T-helper 2 cell (primary cell): ENCODE data around the gene ANKRD39.
"Not testable (repeated sequence)": the region's sequence is repeated elsewhere in the genome, so short reads cannot be mapped to it uniquely, and the experiment has no call there.

Experiments
- DNase-seq, 5 experiments: peaks; one replicate each; pipeline versions ENCODE4 v3.0.0 to v3.0.0-alpha.2; 2012 to 2022

Gene ANKRD39

DNA sequence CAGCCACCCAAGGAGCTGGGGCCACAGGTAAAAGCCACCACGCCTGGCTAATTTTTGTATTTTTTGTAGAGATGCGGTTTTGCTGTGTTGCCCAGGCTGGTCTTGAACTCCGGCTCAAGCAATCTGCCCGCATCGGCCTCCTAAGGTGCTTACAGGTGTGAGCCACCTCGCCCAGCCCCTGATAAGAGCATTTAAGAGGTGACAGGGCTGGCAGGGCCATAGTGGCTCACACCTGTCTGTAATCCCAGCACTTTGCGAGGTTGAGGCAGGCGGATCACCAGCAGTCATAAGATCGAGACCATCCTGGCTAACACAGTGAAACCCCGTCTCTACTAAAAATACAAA is 50.7 kb downstream of the ANKRD39 start:
- no peak for DNase-seq

DNA sequence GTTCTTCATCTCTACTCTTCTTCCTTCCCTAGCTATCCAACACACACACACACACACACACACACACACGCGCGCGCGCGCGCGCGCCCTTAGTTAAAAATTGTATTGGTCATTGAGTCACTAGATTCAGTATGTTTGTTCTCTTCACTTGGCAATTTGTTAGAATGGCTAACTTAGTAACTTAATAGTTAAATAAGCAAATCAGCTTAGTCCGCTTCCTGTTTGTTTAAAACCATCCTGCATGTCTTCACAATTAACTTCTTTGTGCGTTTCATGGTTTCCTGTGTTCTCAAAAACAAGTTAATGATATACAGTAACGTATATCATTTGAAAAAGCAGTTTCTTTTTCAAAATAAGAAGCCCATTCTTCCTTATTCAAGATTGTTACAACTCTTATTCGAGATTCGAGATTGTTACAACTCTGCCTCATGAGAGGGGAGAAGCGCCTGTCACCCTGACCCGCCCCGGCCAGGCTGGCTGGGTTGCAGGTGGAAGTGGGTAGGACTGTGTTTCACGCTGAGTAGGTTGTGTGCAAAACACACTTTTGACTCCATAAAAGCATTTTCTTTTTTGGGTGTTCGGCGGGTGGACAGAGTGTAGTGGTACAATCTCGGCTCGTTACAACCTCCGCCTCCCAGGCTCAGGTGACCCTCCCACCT is 51.2 kb downstream of the ANKRD39 start:
- DNase-seq, result peak in 2 of 5 experiments; percentile 73 to 76

DNA sequence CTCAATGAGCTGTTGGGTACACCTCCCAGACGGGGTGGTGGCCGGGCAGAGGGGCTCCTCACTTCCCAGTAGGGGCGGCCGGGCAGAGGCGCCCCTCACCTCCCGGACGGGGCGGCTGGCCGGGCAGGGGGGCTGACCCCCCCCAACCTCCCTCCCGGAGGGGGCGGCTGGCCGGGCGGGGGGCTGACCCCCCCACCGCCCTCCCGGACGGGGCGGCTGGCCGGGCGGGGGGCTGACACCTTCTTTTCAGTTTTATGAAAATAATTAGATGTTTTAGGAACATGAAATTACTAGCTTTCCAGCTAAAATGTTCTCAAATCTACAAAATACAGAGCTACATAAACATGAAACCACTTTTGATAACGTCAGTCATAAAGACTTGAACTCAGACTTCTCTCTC is 51.9 kb downstream of the ANKRD39 start:
- not testable (repeated sequence) for DNase-seq

DNA sequence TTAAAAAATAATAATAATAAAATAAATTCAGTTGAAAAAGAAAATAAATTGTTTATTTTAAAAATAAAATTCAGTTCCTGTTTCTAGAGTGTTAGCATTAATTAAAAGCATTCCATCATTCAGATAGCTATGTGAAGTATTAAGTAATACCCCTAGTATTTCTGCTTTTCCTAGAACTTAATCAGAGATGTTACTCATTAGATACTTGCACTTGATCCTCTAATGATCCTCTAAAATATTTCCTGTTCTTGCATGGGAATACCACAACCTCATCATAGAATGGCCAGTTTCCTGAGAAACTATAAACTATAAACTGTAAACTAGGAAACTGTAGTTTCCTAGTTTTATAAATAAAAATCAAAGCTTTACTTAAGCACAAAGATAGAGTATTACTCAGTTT is 52.8 kb downstream of the ANKRD39 start:
- no peak for DNase-seq

DNA sequence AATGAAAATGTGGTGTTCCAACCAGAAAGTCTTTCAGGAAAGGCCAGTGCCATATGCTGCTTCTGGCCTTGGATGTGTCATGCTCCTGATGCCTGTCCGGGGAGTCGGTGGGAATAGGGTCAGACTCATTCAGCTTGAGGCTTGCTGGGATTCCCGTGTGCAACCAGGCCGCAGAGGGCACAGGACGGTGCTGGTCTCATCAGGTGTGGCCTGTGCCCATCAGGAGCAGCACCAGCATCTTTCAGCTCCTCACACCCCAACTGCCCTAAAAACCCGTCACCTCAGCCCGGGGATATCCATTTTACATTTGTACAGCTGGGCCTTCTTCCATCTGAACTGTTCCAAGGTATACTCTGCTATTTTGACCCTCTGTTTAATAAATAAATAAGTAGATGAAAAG is 55.1 kb downstream of the ANKRD39 start:
- no peak for DNase-seq

DNA sequence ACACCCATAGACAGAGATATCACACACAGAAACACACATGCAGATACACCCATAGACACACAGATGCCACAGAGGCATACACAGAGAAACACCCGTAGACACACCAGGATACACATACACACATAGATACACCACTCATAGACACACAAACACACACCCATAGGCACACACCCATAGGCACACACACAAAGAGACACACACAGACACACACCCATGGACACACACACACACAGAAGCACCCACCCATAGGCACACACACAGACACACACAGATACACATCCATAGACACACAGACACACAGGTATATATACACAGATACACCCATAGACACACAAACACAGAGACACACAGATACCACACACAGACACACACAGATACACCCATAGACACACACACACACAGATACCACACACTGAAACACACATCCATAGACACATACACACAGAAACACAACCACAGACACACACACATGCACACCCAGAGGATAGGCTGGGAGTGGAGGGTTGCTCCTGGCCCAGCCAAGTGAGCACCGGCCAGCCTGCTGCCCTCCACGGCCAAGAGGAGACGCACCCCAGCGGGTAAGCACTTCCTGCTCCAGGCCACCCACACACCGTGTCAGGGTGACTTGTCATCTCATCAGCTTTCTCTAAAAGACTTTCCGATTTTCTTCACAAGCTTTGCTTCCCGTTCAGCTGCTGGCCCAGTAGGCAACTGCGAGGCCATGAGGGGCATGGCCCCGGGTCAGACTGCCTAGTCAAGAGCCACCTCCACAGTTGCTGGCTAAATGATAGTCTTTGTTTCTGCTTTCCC is 55.8 kb downstream of the ANKRD39 start:
- peak in 2 of 5 experiments; percentile 33 to 72 for DNase-seq

DNA sequence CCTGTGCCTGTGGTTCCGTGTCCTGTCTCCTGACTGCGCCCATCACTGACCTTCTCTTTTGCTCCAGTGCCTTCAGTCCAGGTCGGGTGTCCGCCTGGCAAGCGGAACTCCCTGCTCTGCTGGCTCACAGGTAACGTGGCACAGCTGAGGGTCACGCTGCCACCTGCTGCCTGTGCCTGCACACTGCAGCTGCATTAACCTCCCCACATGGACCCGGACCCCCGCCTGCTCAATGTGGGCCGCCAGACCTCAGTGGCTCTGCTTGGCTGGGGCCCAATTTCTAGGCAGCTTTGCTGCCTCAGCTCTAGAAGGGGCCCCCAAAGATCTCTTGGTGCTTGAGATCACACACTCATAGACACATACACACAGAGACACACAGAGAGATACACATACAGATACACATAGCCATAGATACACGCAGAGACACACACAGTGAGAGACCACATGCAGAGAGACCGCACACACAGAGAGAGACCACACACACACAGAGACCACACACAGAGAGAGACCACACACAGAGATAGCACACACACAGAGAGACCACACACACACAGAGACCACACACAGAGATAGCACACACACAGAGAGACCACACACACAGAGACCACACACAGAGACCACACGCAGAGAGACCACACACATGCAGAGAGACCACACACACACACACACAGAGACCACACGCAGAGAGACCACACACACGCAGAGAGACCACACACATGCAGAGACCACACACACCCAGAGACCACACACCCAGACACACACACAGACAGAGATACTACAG is 56.6 kb downstream of the ANKRD39 start:
- peak; percentile 36 to 75 (median 47) for DNase-seq

DNA sequence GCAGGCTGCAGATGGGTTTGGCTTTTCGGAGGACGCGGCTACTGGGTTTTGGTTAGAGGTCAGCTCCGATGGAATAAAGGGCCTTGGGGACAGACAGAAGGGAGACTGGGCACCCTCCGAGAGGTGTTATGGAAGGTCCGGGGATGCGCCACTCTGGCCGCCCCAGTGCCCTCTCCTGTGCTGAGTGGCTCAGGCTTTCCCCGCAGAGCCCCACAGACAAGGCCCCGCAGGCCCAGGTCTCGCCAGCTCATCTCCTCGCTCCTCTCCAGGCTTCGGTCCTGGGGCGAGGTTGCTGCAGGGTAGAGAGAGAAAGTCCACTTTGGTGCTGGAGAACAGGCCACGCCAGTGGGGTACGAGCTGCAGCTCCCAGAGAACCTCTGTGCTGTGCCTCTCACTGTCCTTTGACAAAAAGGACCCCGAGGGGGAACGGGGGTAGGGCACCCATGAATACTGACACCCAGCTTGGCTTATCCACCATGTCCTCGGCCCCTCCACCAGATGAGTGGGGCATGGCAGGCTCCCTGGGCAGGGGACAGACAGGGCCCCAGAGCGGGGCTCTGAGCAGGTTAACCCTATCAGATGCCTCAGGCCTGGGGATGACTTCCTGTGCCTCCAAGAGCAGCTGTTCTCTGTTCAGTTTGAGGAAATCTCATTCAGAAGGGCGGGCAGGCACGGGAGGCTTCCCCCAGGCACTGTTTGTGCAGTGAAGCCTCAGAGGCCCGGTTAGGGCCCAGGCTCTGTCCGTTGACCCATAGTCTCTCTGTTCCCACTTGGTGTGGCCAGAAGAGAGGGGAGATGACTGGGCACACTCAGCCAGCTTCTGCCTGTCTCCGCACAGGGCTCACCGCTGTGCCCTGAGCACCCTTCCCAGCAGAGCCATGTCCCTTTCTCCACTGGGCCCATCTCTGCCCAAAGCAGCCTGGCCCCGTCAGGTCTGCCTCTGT is 57.5 kb downstream of the ANKRD39 start:
- DNase-seq, result no peak

DNA sequence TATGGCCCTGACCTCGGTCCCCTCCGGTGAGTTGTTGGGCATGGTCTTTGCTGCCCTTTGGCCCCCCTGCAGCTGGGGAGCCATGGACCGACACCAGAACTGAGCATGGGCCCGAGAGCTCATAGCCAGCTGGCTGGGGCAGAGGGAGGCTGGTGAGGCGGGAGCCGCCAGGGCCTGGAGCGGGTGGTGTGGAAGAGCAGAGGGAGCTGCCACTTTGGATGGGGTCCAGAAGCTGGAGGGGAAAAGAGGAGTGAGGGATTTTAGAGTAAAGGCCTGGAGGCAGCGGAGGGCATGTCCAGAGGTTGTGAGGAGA is 58.2 kb downstream of the ANKRD39 start:
- DNase-seq, result no peak

DNA sequence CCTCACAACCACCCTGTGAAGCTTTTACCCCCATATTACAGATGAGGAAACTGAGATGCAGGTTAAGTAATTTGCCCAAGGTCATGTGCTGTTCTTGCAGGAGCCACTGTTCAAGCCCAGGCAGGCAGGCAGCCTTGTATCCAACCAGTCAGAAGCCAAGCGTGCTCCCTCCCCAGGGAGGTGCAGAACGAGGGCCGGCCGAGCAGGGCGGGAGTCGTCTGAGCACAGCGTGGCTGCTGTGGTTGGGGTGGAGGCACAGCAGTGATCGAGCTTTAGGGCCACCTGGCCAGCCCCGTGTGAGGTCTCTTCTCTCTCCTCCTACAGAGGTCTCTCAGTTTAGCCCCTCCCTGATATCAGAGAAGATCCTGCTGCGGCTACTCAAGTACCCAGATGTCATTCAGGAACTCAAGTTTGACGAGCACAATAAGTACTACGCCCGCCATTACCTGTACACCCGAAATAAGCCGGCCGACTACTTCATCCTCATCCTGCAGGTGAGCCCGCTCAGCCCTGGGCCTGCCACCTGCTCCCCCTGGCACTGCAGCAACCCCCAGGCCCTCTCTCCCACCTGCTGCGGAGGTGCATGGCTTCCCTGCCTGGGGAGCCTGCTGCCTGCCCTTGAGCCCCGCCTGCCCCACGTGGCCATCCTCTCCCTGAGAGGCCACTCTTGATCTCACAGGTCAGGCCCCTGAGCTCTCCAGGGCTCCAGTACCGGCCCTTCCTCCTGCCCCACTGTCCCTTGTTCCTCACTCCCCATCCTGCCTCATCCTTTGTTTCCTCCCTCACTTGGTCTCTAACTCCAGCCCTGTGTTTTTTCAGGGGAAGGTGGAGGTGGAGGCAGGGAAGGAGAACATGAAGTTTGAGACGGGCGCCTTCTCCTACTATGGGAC is 58.8 kb downstream of the ANKRD39 start:
- no peak for DNase-seq
